ENCODE results near the gene BICD1.
A peak's percentile ranks its signal among the peaks of the same experiment; 100 is the strongest.

The BICD1 gene

GRCh38 chr12:32149489-32149888 is 42.8 kb downstream of the BICD1 start:
- TF ChIP-seq, protein P1, sequence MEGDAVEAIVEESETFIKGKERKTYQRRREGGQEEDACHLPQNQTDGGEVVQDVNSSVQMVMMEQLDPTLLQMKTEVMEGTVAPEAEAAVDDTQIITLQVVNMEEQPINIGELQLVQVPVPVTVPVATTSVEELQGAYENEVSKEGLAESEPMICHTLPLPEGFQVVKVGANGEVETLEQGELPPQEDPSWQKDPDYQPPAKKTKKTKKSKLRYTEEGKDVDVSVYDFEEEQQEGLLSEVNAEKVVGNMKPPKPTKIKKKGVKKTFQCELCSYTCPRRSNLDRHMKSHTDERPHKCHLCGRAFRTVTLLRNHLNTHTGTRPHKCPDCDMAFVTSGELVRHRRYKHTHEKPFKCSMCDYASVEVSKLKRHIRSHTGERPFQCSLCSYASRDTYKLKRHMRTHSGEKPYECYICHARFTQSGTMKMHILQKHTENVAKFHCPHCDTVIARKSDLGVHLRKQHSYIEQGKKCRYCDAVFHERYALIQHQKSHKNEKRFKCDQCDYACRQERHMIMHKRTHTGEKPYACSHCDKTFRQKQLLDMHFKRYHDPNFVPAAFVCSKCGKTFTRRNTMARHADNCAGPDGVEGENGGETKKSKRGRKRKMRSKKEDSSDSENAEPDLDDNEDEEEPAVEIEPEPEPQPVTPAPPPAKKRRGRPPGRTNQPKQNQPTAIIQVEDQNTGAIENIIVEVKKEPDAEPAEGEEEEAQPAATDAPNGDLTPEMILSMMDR (IDR thresholded peaks at IDR 0.05; ENCODE audit: insufficient read depth, low read depth, low read length, missing control alignments): no peak
- DNase-seq (ENCODE audit: low read depth): no peak
- H3K4me3 ChIP-seq (ENCODE audit: low read length): no peak overlapping the region

- TF ChIP-seq, protein P1 (IDR thresholded peaks at IDR 0.05; ENCODE audit: insufficient read depth, low read depth, low read length, missing control alignments): no peak
- no peak for DNase-seq (ENCODE audit: low read depth)
- no peak overlapping the region for H3K4me3 ChIP-seq (ENCODE audit: low read length)
Measured at GRCh38 chr12:32151086-32151485, 44.4 kb downstream of the BICD1 start.

DNA sequence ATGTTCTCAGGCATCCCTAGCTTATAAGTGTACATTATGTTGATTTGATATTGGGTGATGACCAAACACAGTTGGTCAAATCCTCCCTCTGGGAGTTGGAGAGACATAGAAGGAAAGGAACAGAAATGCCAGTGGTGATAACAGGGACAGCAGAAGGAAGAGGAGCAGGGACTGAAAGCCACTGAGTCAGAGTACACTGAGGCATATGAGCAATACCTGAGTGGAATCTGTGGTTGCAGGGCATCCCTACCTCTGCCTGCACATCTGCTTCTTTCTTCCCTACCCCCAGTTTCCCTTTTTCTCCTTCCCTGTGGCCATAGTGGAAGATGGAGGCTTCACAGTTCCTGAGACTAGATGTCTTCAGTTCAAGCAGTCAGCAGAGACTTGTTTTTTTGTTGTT is 44.9 kb downstream of the BICD1 start:
- DNase-seq (ENCODE audit: low read depth): peak; percentile 44
- TF ChIP-seq, protein P1 (IDR thresholded peaks at IDR 0.05; ENCODE audit: insufficient read depth, low read depth, low read length, missing control alignments): no peak
- H3K4me3 ChIP-seq (ENCODE audit: low read length): no peak overlapping the region

DNA sequence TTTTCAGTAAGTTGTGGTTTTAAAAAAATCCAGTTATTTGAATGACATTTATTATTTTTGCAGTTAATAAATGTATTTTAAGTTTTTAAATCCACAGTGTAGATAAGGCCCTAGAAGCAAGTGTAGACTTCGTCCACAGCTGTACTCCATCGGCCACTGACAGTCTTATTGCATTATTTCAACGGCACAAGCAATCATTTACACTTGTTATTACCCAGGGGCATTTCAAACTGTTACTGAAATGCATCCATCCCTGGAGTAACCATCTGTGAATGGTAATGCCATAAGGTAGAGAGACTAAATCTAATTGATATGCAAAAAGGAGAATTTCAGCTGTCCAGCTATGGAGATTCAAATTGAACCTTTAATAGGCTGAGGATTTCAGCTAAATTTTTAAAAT is 48.4 kb downstream of the BICD1 start:
- H3K4me3 ChIP-seq (ENCODE audit: low read length): no peak overlapping the region
- TF ChIP-seq, protein P1 (IDR thresholded peaks at IDR 0.05; ENCODE audit: insufficient read depth, low read depth, low read length, missing control alignments): no peak
- no peak for DNase-seq (ENCODE audit: low read depth)

- DNase-seq (ENCODE audit: low read depth): peak; percentile 23
- TF ChIP-seq, protein P1 (IDR thresholded peaks at IDR 0.05; ENCODE audit: insufficient read depth, low read depth, low read length, missing control alignments): no peak
- no peak overlapping the region for H3K4me3 ChIP-seq (ENCODE audit: low read length)
Measured at GRCh38 chr12:32155961-32156529, 49.4 kb downstream of the BICD1 start.

GRCh38 chr12:32158525-32158924 is 51.9 kb downstream of the BICD1 start:
- no peak for DNase-seq (ENCODE audit: low read depth)

GRCh38 chr12:32159381-32159780 is 52.7 kb downstream of the BICD1 start:
- DNase-seq (ENCODE audit: low read depth): no peak
- TF ChIP-seq, protein P1 (IDR thresholded peaks at IDR 0.05; ENCODE audit: insufficient read depth, low read depth, low read length, missing control alignments): no peak
- no peak overlapping the region for H3K4me3 ChIP-seq (ENCODE audit: low read length)

More at GRCh38 chr12:32158525-32158924, 51.9 kb downstream of the BICD1 start:
- TF ChIP-seq, protein P1 (IDR thresholded peaks at IDR 0.05; ENCODE audit: insufficient read depth, low read depth, low read length, missing control alignments): no peak
- no peak overlapping the region for H3K4me3 ChIP-seq (ENCODE audit: low read length)
